ENCODE data around the gene TNXB.
"Not testable (repeated sequence)": the region's sequence is repeated elsewhere in the genome, so short reads cannot be mapped to it uniquely, and the experiment has no call there.

TNXB gene

GRCh38 chr6:32056254-32056653 is 52.9 kb downstream of the TNXB start:
- DNase-seq (ENCODE audit: low read depth): no peak
- no peak for TF ChIP-seq CTCF (IDR thresholded peaks at IDR 0.05; ENCODE audit: insufficient read depth, low read depth, low read length, missing control alignments)
- no peak overlapping the region for H3K4me3 ChIP-seq (ENCODE audit: low read length)

- DNase-seq (ENCODE audit: low read depth); H3K4me3 ChIP-seq (ENCODE audit: low read length): not testable (repeated sequence)
These were observed 53.4 kb downstream of the TNXB start for GRCh38 chr6:32055756-32056155.

- not testable (repeated sequence) for H3K4me3 ChIP-seq (ENCODE audit: low read length)
These were observed 55.8 kb downstream of the TNXB start for GRCh38 chr6:32053314-32053713.

GRCh38 chr6:32052626-32053025 is 56.5 kb downstream of the TNXB start:
- not testable (repeated sequence) for H3K4me3 ChIP-seq (ENCODE audit: low read length); DNase-seq (ENCODE audit: low read depth)

More at GRCh38 chr6:32053314-32053713, 55.8 kb downstream of the TNXB start:
- DNase-seq (ENCODE audit: low read depth): not testable (repeated sequence)

GRCh38 chr6:32050562-32050961 is 58.6 kb downstream of the TNXB start:
- no peak for TF ChIP-seq CTCF (IDR thresholded peaks at IDR 0.05; ENCODE audit: insufficient read depth, low read depth, low read length, missing control alignments)
- H3K4me3 ChIP-seq (ENCODE audit: low read length): no peak overlapping the region
- no peak for DNase-seq (ENCODE audit: low read depth)

- DNase-seq (ENCODE audit: low read depth); H3K4me3 ChIP-seq (ENCODE audit: low read length): not testable (repeated sequence)
These were observed 59.4 kb downstream of the TNXB start for GRCh38 chr6:32049736-32050135.

GRCh38 chr6:32049149-32049548 is 60.0 kb downstream of the TNXB start:
- DNase-seq (ENCODE audit: low read depth): not testable (repeated sequence)

GRCh38 chr6:32047855-32048766 is 61.0 kb downstream of the TNXB start:
- DNase-seq (ENCODE audit: low read depth): peak; percentile 55
- no peak overlapping the region for H3K4me3 ChIP-seq (ENCODE audit: low read length)
- TF ChIP-seq CTCF (IDR thresholded peaks at IDR 0.05; ENCODE audit: insufficient read depth, low read depth, low read length, missing control alignments): peak; percentile 83

More at GRCh38 chr6:32049149-32049548, 60.0 kb downstream of the TNXB start:
- H3K4me3 ChIP-seq (ENCODE audit: low read length): not testable (repeated sequence)

GRCh38 chr6:32047539-32047854 is 61.6 kb downstream of the TNXB start:
- no peak for DNase-seq (ENCODE audit: low read depth)
- no peak overlapping the region for H3K4me3 ChIP-seq (ENCODE audit: low read length)
- TF ChIP-seq CTCF (IDR thresholded peaks at IDR 0.05; ENCODE audit: insufficient read depth, low read depth, low read length, missing control alignments): no peak

- TF ChIP-seq CTCF (IDR thresholded peaks at IDR 0.05; ENCODE audit: insufficient read depth, low read depth, low read length, missing control alignments): no peak
- DNase-seq (ENCODE audit: low read depth): no peak
- H3K4me3 ChIP-seq (ENCODE audit: low read length): no peak overlapping the region
These were observed 62.1 kb downstream of the TNXB start for GRCh38 chr6:32047084-32047478.
